GM11168 (cell line): ENCODE measurements around the gene ARF5.

Source experiments
- in situ Hi-C: fragments of 300-500 bp; cut with MboI; formaldehyde crosslinking; loops from one replicate; pipeline ENCODE4 v1.12.0; 2022; ENCODE audit warnings: low sequenced_read_pairs; ENCODE audit not compliant: unreplicated experiment

ARF5 gene

DNA sequence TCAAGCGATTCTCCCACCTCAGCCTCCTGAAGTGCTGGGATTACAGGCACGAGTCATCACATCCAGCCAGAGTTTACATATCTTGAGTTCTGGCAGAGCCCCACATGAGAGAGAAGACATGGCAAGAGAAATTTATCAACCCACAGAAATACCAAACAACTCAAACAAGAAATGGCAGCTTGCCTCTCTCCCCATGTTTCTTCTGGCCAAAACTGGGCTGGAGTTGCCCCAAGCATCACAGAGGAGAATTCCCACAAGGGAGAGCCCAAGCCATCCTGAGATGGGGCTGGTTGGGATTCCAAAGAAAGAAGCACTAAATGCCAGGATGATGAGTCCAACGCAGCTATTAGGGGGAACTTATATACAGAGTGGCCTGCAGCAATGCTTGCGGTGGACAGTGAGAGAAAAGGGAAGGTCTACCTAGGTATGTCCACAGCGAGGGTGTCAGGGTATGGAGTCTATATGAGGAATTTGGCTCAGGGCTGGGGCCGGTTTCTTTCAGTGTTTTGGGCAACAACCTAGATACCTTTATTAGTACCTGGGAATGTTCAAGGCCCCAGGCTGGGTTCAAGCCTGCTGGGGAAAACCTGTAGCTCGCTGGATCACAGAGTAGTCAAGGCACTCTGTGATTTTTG lies 44.2 kb downstream of the ARF5 start:
- in situ Hi-C loops, result no loop called here

DNA sequence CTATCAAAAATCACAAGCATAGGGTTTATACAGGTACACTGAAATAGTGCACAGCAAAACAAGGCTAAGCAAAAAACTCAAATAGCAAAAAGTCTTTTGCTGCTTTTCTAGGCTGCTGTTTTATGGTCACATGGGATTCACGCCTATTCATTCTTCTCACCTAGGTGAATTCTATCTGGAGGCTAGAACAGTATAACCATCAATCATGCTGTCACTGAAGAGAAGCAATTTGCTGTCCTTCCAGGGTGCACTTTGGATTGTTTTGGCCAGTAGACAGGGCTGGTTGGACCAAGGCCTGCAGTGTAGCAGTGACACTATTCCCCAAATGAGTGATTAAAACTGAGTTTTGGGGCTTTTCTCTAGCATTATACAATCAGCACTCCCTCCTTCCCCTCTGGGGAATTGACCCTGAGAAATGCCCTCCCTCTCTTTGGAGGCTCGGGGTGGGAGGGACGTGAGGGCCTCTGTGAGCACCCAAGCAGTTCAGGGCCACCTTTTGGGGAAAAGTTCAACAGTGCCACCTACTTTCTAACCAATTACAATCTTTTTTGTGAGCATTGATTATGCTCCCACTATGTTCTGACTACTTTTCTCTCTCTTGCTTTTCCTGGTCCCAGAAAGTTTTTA lies 47.6 kb downstream of the ARF5 start:
- in situ Hi-C loops, result no loop called here

DNA sequence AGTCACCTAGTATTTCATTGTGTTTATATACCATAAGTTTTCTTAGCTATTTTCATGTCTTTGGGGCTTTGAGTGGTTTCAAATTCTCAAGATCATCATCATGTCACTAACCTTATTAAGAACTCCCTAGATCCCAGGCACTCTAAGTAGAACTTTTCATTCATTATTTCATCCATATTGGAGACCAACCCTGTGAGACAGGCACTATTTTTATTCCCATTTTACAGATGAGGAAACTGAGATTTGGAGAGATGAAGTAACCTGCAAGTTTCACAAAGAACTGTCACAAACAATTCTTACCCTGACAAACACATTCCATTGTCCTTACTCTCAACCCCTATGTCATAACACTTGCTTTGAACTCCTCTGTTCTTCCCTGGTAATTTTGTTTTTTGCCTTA lies 50.0 kb downstream of the ARF5 start:
- in situ Hi-C loops, result no loop called here
